Ishikawa (cell line): ENCODE data around the gene UBE2H.

Experiments used
- CREB1 ChIP-seq: IDR thresholded peaks from 2 replicates; pipeline ENCODE4 v1.6.1; 2012; ENCODE audit warnings: low read depth
- EP300 ChIP-seq: IDR thresholded peaks from 2 replicates; pipeline ENCODE4 v1.6.1; 2012; ENCODE audit warnings: borderline replicate concordance
- RAD21 ChIP-seq: IDR thresholded peaks from 2 replicates; pipeline ENCODE4 v1.6.1; 2012; ENCODE audit warnings: low read depth
- YY1 ChIP-seq: IDR thresholded peaks from 2 replicates; pipeline ENCODE4 v1.6.1; 2012; ENCODE audit warnings: low read depth
- TF ChIP-seq, protein P1 (sequence below): IDR thresholded peaks from 2 replicates; pipeline ENCODE4 v1.6.1; 2012; ENCODE audit warnings: low read depth, mild to moderate bottlenecking
- TF ChIP-seq, protein P2 (sequence below): IDR thresholded peaks from 2 replicates; pipeline ENCODE4 v1.6.1; 2012
- TF ChIP-seq, protein P3 (sequence below): IDR thresholded peaks from 2 replicates; pipeline ENCODE4 v1.6.1; 2012

DNA sequence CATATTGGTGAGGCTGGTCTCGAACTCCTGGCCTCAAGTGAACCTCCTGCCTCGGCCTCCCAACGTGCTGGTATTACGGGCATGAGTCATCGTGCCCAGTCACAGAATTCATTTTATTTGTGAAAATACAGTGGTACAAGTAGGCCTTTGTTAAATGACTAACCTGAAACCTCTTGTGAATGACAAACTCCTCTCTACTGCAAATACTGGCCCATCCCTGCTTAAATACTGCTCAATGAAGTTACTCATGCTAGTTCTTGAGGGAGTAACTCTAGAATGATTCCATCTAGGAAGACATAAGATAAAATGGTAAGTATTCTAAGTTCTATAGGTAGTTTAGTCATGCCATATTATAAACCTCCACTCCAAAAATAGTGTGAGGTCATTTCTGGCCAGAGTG lies 80.7 kb downstream of the UBE2H start:
- no peak for TF ChIP-seq RAD21
- no peak for TF ChIP-seq EP300
- TF ChIP-seq, protein P1, sequence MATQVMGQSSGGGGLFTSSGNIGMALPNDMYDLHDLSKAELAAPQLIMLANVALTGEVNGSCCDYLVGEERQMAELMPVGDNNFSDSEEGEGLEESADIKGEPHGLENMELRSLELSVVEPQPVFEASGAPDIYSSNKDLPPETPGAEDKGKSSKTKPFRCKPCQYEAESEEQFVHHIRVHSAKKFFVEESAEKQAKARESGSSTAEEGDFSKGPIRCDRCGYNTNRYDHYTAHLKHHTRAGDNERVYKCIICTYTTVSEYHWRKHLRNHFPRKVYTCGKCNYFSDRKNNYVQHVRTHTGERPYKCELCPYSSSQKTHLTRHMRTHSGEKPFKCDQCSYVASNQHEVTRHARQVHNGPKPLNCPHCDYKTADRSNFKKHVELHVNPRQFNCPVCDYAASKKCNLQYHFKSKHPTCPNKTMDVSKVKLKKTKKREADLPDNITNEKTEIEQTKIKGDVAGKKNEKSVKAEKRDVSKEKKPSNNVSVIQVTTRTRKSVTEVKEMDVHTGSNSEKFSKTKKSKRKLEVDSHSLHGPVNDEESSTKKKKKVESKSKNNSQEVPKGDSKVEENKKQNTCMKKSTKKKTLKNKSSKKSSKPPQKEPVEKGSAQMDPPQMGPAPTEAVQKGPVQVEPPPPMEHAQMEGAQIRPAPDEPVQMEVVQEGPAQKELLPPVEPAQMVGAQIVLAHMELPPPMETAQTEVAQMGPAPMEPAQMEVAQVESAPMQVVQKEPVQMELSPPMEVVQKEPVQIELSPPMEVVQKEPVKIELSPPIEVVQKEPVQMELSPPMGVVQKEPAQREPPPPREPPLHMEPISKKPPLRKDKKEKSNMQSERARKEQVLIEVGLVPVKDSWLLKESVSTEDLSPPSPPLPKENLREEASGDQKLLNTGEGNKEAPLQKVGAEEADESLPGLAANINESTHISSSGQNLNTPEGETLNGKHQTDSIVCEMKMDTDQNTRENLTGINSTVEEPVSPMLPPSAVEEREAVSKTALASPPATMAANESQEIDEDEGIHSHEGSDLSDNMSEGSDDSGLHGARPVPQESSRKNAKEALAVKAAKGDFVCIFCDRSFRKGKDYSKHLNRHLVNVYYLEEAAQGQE, result no peak
- TF ChIP-seq, protein P2, sequence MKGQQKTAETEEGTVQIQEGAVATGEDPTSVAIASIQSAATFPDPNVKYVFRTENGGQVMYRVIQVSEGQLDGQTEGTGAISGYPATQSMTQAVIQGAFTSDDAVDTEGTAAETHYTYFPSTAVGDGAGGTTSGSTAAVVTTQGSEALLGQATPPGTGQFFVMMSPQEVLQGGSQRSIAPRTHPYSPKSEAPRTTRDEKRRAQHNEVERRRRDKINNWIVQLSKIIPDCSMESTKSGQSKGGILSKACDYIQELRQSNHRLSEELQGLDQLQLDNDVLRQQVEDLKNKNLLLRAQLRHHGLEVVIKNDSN, result no peak
- TF ChIP-seq YY1, result no peak
- no peak for TF ChIP-seq CREB1
- TF ChIP-seq, protein P3, sequence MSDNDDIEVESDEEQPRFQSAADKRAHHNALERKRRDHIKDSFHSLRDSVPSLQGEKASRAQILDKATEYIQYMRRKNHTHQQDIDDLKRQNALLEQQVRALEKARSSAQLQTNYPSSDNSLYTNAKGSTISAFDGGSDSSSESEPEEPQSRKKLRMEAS, result no peak
